Dendritic cell treated with granulocyte-macrophage colony-stimulating factor and Interleukin-4, amounts not matched to agents 40 ng/mL and 50 ng/mL, for 4 days (primary cell): Measurements from ENCODE around the gene ZSWIM8.
A peak's percentile ranks its signal among the peaks of the same experiment; 100 is the strongest.

ENCODE experiments used
- H3K27ac Mint-ChIP-seq: one replicate; pipeline ENCODE4 v1.8.0; 2022; ENCODE audit warnings: mild to moderate bottlenecking, mixed read lengths
- H3K27me3 Mint-ChIP-seq: one replicate; pipeline ENCODE4 v1.8.0; 2022; ENCODE audit warnings: mild to moderate bottlenecking, mixed read lengths
- H3K36me3 Mint-ChIP-seq: one replicate; pipeline ENCODE4 v1.8.0; 2022; ENCODE audit warnings: low read depth, mixed read lengths
- H3K4me1 Mint-ChIP-seq: one replicate; pipeline ENCODE4 v1.8.0; 2022; ENCODE audit warnings: low read depth, mixed read lengths
- H3K4me3 Mint-ChIP-seq: one replicate; pipeline ENCODE4 v1.8.0; 2022; ENCODE audit warnings: mild to moderate bottlenecking, moderate library complexity, mixed read lengths
- H3K9me3 Mint-ChIP-seq: one replicate; pipeline ENCODE4 v1.8.0; 2022; ENCODE audit warnings: mixed read lengths
- intact Hi-C: fragments of 100-400 bp; cut with micrococcal nuclease; formaldehyde crosslinking; loops from one replicate; pipeline ENCODE4 v1.15.0; 2022

The ZSWIM8 gene

DNA sequence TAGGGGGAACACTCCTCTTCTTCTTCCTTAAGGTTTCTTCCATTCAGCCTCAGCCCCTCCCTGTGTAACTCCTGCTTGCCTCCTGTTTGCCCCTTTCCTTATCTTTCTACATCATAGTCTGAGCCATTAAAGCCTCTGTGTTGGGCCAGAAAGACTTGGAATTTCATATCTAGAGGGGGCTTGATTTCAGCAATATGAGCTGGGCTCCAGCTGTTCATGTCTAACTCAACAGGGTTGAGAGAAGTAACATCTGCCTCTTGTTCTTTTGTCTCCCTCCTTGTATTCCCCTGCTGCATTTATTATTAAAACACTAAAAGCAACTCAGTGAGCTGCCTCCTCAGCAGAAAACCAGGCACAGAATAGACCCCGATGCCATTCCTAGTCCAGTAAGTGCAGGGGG is 23.6 kb upstream of the ZSWIM8 start:
- peaks cover 41% of the 10 kb centered on the region for H3K4me1 Mint-ChIP-seq
- no peak overlapping the region for H3K27ac Mint-ChIP-seq
- H3K36me3 Mint-ChIP-seq = peaks cover 100% of the 10 kb centered on the region
- H3K4me3 Mint-ChIP-seq = no peak overlapping the region
- no peaks in the 10 kb centered on the region for H3K27me3 Mint-ChIP-seq
- intact Hi-C loops = no loop called here
- no peaks in the 10 kb centered on the region for H3K9me3 Mint-ChIP-seq

DNA sequence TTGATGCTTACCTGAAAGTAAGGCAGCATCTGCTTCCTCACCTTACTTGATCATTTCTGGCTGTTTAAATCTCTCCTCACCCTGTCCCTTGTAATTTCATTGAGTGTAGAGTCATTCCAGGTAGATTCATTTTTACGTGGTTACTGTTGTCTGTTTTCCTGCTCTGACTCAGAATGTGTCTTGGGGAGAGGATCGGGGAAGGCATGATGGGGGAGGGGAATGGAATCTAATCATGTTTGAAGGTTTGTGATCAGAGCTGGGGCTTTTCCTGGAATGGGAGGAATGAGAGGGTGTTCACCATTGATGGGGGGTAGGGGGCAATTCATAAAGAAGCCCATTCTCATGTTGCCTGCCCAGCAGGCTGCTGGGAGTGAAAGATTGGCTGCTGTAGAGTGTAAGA is 22.5 kb upstream of the ZSWIM8 start:
- Mint-ChIP-seq H3K4me1 (peaks cover 48% of the 10 kb centered on the region), H3K9me3 (no peaks in the 10 kb centered on the region), H3K4me3 (no peak overlapping the region), H3K27me3 (no peaks in the 10 kb centered on the region), H3K36me3 (peaks cover 100% of the 10 kb centered on the region), H3K27ac (peak overlapping the region; percentile 5)
- intact Hi-C loops = no loop called here

DNA sequence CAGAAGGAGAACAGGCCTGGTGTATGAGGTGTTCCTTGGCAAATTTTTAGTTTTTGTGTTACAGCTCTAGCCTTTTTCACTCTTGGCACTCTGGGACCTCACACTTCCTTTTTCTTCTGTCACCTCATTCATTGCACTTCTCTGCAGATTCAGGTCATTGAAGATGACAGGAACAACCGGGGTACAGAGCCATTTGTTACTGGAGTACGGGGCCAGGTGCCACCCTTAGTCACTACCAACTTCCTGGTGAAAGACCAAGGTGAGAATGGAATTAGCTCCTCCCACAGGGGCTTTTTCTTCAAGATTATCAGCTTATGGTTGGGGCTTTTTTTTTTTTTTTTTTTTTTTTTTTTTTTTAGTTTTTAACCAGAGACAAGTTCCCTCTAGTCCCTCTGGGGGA is 22.1 kb upstream of the ZSWIM8 start:
- peaks cover 100% of the 10 kb centered on the region for H3K36me3 Mint-ChIP-seq
- no peaks in the 10 kb centered on the region for H3K9me3 Mint-ChIP-seq
- H3K4me1 Mint-ChIP-seq = peaks cover 50% of the 10 kb centered on the region
- intact Hi-C loops = no loop called here
- no peak overlapping the region for H3K4me3 Mint-ChIP-seq
- peak overlapping the region; percentile 5 for H3K27ac Mint-ChIP-seq
- no peaks in the 10 kb centered on the region for H3K27me3 Mint-ChIP-seq

DNA sequence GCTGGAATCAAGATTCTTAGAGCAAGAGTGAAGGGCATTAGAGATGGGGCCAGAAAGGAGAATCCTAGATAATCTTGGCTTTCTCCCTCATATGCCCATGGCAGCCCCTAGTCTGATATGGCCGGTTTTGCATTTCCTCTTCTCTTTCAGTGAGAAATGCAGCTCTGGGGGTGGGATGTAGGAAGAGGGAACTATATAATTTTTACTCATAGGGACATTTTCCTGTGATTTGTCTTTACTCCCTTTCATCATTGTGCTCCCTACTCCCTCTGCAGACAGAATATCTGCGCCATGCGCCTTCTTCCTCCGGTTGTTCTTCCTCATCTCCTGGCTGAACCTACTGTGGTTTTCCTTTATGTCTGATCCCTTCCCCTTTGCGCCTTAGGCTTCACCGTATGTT is 20.3 kb upstream of the ZSWIM8 start:
- H3K27ac Mint-ChIP-seq = no peak overlapping the region
- peaks cover 100% of the 10 kb centered on the region for H3K36me3 Mint-ChIP-seq
- H3K4me1 Mint-ChIP-seq = peaks cover 54% of the 10 kb centered on the region
- intact Hi-C loops = no loop called here
- H3K9me3 Mint-ChIP-seq = no peaks in the 10 kb centered on the region
- H3K4me3 Mint-ChIP-seq = no peak overlapping the region
- no peaks in the 10 kb centered on the region for H3K27me3 Mint-ChIP-seq

DNA sequence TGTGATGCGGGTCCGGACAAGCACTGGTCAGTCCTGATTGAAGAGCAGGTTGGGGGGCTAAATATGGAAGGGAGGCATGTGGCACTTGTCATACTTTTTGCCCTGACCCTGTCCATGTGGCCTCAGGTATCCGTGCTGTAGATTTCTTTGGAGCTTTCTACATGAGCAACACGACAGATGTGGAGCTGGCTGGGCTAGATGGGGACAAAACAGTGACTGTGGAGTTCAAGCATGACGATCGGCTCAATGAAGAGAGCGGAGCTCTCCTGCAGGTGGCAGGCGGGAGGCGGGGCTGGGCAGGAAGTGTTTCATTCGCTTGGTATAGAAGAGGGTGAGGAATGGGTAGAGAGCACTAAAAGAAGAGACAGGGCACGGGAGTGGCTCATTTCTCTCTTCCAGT is 16.5 kb upstream of the ZSWIM8 start:
- H3K4me3 Mint-ChIP-seq = no peak overlapping the region
- no peaks in the 10 kb centered on the region for H3K9me3 Mint-ChIP-seq
- no peak overlapping the region for H3K27ac Mint-ChIP-seq
- peaks cover 52% of the 10 kb centered on the region for H3K4me1 Mint-ChIP-seq
- H3K36me3 Mint-ChIP-seq = peaks cover 99% of the 10 kb centered on the region
- H3K27me3 Mint-ChIP-seq = no peaks in the 10 kb centered on the region
- intact Hi-C loops = no loop called here

DNA sequence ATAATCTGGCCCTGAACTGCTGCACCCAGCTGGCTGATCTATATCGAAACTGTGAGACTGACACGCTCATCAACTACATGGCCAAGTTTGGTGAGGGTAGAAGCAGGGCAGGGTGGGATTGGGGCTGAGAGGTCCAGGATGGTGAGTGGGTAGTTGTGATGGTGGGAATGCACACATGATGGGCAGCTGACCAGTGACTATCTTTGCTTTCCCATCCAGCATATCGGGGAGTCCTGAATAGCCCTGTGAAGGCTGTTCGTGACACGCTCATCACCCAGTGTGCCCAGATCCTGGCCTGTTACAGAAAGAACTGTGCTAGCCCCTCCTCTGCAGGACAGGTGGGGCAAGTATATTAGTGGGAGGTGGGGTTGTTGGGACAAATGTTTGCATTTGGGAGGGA is 16.0 kb upstream of the ZSWIM8 start:
- H3K27me3 Mint-ChIP-seq = no peaks in the 10 kb centered on the region
- no peak overlapping the region for H3K27ac Mint-ChIP-seq
- intact Hi-C loops = no loop called here

DNA sequence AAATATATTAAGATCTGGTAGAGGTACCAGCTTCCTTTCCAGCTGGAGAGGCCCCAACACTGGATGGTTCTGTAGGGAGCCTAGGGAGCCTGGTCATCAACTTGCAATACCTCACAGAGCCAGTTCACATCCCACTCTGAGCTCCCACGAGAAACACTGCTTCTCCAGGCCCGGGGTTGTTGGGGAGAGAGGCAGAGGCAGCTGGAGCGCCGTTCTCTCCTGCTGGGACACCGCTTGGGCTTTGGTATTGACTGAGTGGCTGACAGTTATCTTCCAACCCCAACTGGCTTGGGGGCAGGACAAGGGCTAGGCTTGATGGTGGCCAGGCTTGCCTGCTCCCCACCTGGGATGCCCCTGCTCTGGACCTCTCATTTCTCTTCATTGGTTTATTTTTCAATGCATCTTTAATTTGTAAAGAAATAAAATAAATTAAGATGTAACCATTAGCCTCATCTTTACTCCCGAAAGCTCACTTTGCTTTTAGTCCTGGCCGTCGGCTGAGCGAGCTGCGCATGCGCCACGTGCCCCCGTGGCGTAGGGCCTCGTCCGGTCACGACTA is 13.6 kb upstream of the ZSWIM8 start:
- Mint-ChIP-seq H3K4me1 (peaks cover 54% of the 10 kb centered on the region), H3K9me3 (no peaks in the 10 kb centered on the region), H3K27ac (peak overlapping the region; percentile 88), H3K27me3 (no peaks in the 10 kb centered on the region), H3K4me3 (peak overlapping the region; percentile 89), H3K36me3 (peaks cover 99% of the 10 kb centered on the region)
- intact Hi-C loops = loop anchor here (2.0 kb wide), 1 partner anchor 39 kb away; the partner anchor contains the start of gene NDST2

More for the DNA sequence above, 16.0 kb upstream of the ZSWIM8 start:
- Mint-ChIP-seq H3K4me1 (peaks cover 57% of the 10 kb centered on the region), H3K4me3 (no peak overlapping the region), H3K9me3 (no peaks in the 10 kb centered on the region), H3K36me3 (peaks cover 99% of the 10 kb centered on the region)

DNA sequence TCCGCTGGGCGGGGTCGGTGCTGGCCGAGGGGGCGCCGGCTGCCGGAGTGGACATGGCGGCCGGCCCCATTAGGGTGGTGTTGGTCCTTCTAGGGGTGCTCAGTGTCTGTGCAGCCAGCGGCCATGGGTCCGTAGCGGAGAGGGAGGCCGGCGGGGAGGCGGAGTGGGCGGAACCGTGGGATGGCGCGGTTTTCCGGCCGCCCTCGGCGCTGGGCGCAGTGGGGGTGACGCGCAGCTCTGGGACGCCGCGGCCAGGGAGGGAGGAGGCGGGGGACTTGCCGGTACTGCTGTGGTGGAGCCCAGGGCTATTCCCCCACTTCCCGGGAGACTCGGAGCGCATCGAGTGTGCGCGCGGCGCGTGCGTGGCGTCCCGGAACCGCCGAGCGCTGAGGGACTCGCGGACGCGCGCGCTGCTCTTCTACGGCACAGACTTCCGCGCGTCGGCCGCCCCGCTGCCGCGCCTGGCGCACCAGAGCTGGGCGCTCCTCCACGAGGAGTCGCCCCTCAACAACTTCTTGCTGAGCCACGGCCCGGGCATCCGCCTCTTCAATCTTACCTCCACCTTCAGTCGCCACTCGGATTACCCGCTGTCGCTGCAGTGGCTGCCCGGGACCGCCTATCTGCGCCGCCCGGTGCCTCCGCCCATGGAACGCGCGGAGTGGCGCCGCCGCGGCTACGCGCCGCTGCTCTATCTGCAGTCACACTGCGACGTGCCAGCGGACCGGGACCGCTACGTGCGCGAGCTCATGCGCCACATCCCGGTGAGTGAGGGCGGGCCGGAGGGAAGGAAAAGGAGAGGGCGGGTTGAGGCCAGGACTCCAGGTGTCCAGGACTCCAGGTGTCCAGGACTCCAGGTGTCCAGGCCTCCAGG is 12.9 kb upstream of the ZSWIM8 start:
- peak overlapping the region; percentile 89 for H3K4me3 Mint-ChIP-seq
- intact Hi-C loops = loop anchor here (2.0 kb wide), 1 partner anchor 38 kb away; the partner anchor contains the start of gene NDST2
- H3K36me3 Mint-ChIP-seq = peaks cover 99% of the 10 kb centered on the region
- peak overlapping the region; percentile 88 for H3K27ac Mint-ChIP-seq
- no peaks in the 10 kb centered on the region for H3K9me3 Mint-ChIP-seq
- H3K27me3 Mint-ChIP-seq = no peaks in the 10 kb centered on the region
- peaks cover 51% of the 10 kb centered on the region for H3K4me1 Mint-ChIP-seq

DNA sequence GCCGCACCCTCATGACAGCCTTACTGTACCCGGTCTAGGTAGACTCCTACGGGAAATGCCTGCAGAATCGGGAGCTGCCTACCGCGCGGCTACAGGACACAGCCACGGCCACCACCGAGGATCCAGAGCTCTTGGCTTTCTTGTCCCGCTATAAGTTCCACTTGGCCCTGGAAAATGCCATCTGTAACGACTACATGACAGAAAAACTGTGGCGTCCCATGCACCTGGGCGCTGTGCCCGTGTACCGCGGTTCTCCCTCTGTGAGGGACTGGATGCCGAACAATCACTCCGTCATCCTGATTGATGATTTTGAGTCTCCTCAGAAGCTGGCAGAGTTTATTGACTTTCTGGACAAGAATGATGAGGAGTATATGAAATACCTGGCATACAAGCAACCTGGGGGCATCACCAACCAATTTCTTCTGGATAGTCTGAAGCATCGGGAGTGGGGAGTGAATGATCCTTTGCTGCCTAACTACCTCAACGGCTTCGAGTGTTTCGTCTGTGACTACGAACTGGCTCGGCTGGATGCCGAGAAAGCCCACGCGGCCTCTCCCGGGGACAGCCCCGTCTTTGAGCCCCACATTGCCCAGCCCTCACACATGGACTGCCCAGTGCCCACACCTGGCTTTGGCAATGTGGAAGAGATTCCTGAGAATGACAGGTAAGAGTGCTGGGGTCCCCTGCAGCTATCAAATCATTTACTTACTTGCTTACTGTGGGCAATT is 12.1 kb upstream of the ZSWIM8 start:
- Mint-ChIP-seq H3K27me3 (no peaks in the 10 kb centered on the region), H3K4me1 (peaks cover 44% of the 10 kb centered on the region), H3K9me3 (no peaks in the 10 kb centered on the region), H3K4me3 (peak overlapping the region; percentile 89), H3K27ac (peak overlapping the region; percentile 88), H3K36me3 (peaks cover 99% of the 10 kb centered on the region)
- intact Hi-C loops = loop anchor here (2.0 kb wide), 1 partner anchor 37 kb away; the partner anchor contains the start of gene NDST2

DNA sequence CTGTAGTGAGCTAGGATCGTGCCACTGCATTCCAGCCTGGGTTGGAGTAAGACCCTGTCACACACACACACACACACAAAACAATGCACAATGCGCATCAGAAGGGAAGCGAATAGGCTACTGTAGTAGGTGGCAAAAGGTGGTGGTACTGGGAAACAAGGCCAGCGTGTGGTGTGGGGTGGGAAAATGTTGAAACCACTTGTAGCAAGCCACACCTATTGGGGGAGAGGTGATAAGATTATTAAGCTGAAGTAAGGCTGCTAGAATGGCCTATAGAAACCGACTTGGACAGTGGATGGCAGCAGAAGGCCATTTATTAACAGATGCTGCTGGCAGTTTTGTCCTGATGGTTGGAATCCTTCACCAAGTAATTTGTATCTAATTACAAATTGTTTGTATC is 10.8 kb upstream of the ZSWIM8 start:
- no peak overlapping the region for H3K27ac Mint-ChIP-seq
- peak overlapping the region; percentile 89 for H3K4me3 Mint-ChIP-seq
- peaks cover 99% of the 10 kb centered on the region for H3K36me3 Mint-ChIP-seq
- intact Hi-C loops = no loop called here
- H3K9me3 Mint-ChIP-seq = no peaks in the 10 kb centered on the region
- H3K27me3 Mint-ChIP-seq = no peaks in the 10 kb centered on the region
- H3K4me1 Mint-ChIP-seq = peaks cover 44% of the 10 kb centered on the region

DNA sequence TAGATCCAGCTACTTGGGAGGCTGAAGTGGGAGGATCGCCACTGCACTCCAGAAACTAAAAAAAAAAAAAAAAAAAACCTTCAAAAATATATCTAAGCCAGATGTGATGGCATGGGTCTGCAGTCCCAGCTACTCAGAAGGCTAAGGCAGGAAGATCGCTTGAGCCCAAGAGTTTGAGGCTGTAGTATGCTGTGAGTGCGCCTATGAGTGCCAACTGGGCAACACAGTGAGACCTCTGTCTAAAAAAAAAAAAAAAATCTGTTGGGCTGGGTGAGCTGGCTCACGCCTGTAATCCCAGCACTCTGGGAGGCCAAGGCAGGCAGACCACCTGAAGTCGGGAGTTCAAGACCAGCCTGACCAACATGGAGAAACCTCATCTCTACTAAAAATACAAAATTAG is 6.4 kb upstream of the ZSWIM8 start:
- Mint-ChIP-seq H3K9me3 (no peaks in the 10 kb centered on the region), H3K27me3 (no peaks in the 10 kb centered on the region), H3K27ac (no peak overlapping the region), H3K4me1 (peaks cover 47% of the 10 kb centered on the region), H3K36me3 (peaks cover 77% of the 10 kb centered on the region), H3K4me3 (no peak overlapping the region)
- intact Hi-C loops = no loop called here

DNA sequence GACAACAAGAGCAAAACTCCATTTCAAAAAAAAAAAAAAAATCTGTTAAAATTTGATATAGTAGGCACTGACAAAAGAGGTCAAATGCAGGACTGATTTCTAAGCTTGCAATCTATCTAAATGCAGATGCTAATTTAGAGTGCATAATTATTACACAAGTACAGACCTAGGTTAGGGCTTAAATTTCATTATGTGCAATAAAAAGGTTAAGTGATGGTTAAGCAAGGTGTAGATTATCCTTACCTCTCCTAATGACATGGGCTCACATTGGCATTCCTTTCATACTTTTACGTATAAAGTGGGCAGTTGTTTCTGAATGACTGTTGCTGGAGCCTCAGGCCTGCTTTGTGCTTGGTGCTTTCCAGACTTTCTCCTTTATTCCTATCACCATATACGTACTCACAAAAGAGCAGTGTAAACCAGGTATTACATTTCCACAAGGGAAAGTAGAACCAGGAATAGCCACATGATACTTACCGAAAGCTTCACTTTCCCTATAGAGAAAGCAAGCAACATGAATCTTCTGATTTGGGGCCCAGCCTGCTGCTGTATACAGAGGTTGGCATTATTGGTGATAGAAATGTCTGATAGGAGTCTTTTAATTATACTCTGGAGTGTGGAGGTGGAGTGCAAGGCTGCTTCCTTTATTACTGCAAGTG is 5.7 kb upstream of the ZSWIM8 start:
- intact Hi-C loops = no loop called here
- H3K4me1 Mint-ChIP-seq = peaks cover 40% of the 10 kb centered on the region
- no peak overlapping the region for H3K4me3 Mint-ChIP-seq
- no peaks in the 10 kb centered on the region for H3K27me3 Mint-ChIP-seq
- peaks cover 71% of the 10 kb centered on the region for H3K36me3 Mint-ChIP-seq
- H3K27ac Mint-ChIP-seq = peak overlapping the region; percentile 91
- H3K9me3 Mint-ChIP-seq = no peaks in the 10 kb centered on the region

DNA sequence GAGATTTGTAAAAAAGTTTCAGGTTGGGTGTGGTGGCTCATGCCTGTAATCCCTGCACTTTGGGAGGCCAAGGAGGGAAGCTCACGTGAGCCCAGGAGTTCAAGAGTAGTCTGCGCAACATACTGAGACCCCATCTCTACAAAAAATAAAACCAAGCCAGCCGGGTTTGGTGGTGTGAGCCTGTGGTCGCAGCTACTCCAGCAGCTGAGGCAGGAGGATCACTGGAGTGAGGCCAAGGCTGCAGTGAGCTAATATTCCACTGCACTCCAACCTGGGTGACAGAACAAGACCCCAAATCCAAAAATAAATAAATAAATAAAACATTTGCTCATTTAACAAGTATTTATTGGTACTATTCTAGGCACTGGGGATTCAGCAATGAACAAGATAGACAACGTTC is 5.1 kb upstream of the ZSWIM8 start:
- peaks cover 34% of the 10 kb centered on the region for H3K4me1 Mint-ChIP-seq
- intact Hi-C loops = no loop called here
- H3K9me3 Mint-ChIP-seq = no peaks in the 10 kb centered on the region
- H3K4me3 Mint-ChIP-seq = peak overlapping the region; percentile 90
- peaks cover 67% of the 10 kb centered on the region for H3K36me3 Mint-ChIP-seq
- peak overlapping the region; percentile 91 for H3K27ac Mint-ChIP-seq
- H3K27me3 Mint-ChIP-seq = no peaks in the 10 kb centered on the region
